Measurements from ENCODE around the gene GNPTG.
A peak's percentile ranks its signal among the peaks of the same experiment; 100 is the strongest.

GNPTG gene

DNA sequence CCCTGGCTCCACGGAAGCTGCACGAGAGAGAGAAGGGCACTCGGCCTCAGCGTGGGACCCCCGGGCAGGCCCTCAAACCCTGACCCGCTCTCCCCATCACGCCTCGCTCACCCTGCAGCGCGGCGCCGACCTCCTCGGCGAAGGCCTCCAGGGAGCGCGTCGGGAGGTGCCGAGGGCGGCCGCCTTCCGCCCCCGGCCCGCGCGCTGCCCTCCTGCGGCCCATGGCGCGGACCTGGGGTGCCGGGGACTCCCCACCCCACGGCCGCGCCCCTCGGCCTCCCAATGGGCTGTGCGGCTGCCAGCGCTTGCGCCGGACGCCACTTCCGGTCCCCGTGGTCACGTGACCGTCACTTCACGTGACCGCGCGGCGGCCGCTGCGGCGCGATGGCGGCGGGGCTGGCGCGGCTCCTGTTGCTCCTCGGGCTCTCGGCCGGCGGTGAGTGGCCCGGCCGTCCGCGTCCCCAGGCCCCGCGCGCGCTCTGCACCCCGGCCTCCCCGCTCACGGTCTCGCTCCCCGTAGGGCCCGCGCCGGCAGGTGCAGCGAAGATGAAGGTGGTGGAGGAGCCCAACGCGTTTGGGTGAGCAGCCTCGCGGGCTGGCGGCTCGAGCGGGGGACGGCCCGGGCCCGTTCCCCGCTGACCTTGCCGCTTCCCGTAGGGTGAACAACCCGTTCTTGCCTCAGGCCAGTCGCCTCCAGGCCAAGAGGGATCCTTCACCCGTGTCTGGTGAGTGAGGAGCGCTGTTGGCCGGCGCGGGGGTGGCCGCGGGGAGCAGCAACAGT lies at the start of gene GNPTG, which contains the start of gene TSR3:
GNPTG (plus strand) TSS at position 350 of the 781 bp plus-strand sequence; CDS start at position 385, 35 bp downstream.
TSR3 (minus strand) TSS at position 297 of the 781 bp plus-strand sequence; CDS start at position 223, 74 bp downstream.
- peak; percentile 39 for DNase-seq

DNA sequence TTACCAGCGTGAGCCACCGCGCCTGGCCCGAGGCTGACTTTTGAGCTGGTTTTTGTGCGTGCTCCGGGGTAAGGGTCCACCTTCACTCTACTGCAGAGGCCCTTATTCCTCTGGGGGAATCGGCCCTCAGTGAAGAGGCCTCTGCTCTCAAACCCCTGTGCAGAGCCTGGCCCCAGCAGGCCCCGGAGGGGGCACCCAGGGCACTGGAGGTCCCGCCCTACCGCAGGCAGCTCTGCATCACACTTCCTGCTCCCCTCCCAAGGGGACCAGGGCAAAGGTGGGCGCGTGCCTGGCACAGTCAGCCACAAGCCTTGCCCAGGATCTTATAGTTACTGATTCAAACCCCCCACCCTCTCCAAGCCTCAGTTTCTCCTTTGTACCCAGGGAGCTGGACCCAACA lies 45.9 kb upstream of the GNPTG start:
- DNase-seq: no peak

GRCh38 chr16:1306334-1306733 lies 45.4 kb upstream of the GNPTG start:
- no peak for DNase-seq

- DNase-seq: peak; percentile 63
These were observed 43.4 kb upstream of the GNPTG start for GRCh38 chr16:1308036-1308976.

GRCh38 chr16:1308977-1309885 lies 42.5 kb upstream of the GNPTG start, which contains the start of gene UBE2I:
TSS of gene UBE2I (plus strand) at chr16:1309636. CDS start at chr16:1314031, 4,395 bp downstream.
- peak; percentile 96 for DNase-seq

GRCh38 chr16:1309888-1310831 lies 41.6 kb upstream of the GNPTG start:
- DNase-seq: no peak

DNA sequence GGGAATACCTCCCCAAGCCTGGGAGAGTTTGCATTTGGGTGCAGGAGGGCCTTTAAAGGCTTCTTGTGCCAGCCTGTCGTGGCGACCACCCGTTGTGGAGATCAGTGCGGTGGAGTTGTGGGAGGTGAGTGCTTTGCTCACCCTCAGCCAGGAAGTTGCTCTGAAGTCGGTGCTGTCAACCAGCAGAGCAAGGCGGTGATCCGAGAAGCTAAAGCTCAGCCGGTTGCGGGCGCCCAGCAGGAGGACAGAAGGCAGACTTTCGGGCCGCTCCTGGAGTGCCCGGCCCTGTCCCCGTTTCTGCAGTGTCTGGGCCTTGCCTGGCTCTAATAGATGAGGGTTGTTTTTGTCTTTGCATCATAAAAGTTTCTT lies 40.9 kb upstream of the GNPTG start:
- no peak for DNase-seq

DNA sequence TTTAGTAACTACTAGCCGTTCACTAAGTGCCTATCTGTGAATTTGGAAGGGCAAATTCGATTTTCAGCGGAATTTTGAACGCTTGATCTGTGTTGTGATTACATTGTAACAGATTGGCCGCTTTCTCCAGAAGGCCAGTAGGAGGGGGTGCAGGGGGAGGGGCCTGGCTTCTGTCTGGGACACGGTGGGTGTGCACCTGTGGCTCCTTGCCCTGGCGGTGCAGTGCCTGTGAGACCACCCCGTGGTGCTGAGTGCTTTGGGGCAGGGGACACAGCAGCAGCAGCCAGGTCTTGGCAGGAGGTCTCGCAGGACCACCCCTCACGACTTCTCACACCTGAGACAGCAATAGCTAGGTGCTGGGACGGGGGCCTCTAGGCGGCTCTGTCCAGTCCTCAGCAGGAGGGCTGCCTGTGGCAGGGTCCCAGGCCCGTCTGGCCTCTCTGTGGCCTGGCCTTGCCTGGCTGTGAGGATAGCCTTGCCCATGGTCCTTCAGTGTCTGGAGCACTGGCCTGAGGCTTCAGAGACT lies 40.5 kb upstream of the GNPTG start:
- DNase-seq: no peak

DNA sequence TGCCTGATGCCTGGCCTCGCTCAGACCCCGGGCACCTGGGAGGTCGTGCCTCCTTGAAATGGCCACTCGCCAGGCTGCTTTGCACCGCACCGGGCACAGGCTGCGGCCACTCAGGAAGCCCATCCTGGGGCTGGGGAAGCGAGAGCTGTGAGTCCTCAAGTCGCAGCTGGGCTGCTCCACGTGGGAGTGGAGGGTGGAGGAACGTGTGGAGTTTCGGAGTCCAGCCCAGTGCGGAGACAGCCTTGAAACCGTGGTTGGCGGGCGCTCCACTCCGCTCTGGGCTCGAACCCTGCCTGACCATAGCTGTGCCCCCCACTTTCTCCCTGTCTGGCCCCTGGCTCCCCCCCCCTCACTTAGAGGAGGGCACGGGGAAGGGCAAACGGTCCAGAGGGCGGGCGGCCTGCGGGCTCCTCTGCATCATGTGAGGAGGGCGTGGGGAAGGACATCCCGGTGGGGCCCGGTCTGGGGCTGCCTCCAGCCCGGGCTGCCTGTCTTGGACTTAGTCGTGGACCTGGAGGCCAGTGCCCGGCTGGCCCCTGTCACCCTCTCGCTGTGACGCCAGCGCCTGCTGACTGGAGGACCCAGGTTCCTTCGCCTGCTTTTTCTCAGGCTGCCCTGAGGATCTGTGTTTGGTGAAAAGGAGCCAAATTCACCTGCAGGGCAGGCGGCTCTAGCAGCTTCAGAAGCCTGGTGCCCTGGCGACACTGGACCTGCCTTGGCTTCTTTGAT lies 39.8 kb upstream of the GNPTG start:
- DNase-seq: no peak

DNA sequence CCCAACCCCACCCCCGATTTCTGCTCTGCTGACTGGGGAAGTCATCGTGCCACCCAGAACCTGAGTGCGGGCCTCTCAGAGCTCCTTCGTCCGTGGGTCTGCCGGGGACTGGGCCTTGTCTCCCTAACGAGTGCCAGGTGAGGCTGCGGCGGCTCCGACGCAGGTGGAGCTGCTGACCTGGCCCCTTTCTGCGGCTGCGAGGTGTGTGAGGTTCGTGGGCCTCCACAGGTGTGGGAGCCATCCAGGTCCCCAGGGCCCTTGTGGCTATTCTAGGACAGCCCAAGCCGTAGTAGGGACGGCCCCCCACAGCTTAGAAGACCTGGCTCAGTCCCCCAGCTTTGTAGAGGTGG lies 39.3 kb upstream of the GNPTG start:
- no peak for DNase-seq

DNA sequence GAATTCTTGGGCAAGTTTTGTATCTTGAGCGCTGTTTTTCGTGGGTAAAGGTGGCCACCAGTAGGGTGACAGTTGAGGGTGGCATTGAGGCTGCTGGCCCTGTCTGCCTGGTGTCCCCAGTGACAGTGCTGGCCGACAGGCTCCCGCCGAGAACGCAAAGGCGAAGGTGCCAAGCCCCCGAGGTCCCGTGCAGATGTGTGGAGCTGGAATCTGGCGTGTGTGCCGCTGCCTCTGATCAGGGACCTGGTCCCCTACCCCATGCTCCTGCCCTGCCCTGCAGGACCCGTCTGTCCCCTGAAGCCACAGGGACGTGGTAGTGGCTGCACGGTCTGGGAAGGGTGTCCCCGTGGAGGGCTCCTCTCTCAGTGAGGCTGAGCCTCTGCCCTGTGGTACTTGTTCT lies 38.8 kb upstream of the GNPTG start:
- DNase-seq: no peak

DNA sequence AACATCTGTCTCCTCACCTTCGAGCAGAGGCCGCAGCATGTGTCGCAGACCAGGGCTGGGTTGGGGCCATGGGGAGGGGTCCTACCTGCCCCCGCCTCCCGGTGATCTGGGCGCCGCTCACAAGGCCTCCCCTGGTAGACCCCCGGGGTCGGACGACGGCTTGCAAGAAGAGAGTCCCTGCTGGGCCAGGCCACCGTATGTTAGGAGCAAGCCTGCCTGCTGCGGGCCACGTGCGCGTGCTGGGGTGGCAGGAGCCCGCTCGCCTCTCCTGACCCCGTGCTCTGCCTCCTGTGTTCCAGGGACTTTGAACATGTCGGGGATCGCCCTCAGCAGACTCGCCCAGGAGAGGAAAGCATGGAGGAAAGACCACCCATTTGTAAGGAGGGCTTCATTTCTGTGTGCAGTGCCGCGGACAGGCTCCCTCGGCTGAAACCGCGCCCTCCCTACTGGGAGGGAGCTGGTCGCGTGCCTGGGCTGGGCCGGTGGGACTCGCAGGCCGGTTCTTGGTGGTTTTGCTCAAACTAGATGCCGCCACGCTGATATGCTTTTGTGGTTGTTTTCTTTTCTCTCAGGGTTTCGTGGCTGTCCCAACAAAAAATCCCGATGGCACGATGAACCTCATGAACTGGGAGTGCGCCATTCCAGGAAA lies 37.9 kb upstream of the GNPTG start:
- DNase-seq: no peak

GRCh38 chr16:1314399-1315068 lies 37.2 kb upstream of the GNPTG start:
- no peak for DNase-seq

GRCh38 chr16:1315081-1316032 lies 36.4 kb upstream of the GNPTG start:
- DNase-seq: no peak

- no peak for DNase-seq
These were observed 35.7 kb upstream of the GNPTG start for GRCh38 chr16:1316033-1316405.

DNA sequence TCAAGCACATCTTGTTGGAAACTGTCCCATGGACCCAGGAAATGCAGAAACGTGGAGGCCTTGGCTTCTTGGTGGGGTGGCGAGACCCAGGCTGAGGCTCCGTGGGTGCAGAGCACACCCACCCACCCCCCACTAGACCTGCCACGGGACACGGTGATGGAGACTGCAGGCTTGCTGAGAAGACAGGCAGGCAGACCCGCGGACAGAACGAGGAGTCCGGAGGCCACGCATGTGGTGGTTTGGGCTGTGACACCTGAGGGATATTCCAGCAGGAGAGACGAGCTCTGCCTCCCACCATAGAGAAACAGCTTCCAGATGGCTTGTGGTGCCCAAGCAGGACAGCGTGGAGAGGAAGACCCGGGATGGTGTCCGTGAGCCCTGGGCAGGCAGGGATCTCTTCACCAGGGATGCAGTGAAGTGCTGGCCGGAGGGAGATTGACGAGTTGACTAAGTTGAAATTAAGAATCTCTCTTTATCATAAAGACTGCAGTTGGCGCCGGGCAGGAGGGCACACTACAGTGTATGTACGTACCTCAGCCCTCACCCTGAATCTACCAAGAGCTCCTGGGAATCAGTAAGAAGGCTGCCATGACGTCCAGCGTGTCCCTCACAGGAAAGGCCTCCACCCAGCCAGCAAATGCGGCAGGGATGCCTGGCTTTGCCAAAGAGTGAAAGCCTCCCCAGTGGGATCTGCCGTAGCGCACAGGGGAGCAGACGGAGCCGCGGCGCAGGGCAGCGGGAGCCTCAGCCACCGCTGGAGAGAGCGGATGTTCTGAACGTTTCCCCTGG lies 34.1 kb upstream of the GNPTG start:
- no peak for DNase-seq

- DNase-seq: no peak
These were observed 33.5 kb upstream of the GNPTG start for GRCh38 chr16:1318268-1318545.

GRCh38 chr16:1319041-1319440 lies 32.7 kb upstream of the GNPTG start:
- no peak for DNase-seq
